ELF-1 (cell line): ENCODE data around the gene PABPN1L.
A peak's percentile ranks its signal among the peaks of the same experiment; 100 is the strongest.
"Not testable (repeated sequence)": the region's sequence is repeated elsewhere in the genome, so short reads cannot be mapped to it uniquely, and the experiment has no call there.

Experiments
- DNase-seq: peaks from one replicate; pipeline ENCODE4 v3.0.0-alpha.2; 2016; ENCODE audit warnings: low read depth, low spot score

PABPN1L gene

DNA sequence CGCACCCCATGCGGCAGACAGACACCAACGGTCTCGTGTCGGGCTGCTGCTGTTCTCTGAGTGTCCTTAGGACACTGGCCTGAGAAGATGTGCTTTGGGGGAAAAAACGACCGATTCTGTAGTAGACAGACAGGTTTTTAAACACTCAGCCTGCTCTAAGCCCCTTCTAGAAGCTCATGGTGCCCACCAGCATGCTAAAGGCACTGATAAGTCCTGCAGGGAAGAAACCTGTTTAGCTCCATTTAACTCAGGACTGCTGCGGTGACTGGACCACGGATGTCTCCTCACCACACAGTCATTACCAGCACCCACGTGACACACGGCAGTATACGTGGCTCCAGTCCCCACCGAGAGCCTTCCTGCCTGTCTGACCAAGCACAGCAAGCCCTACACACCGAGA is 35.7 kb downstream of the PABPN1L start:
- no peak for DNase-seq

GRCh38 chr16:88830258-88830657 is 36.2 kb downstream of the PABPN1L start:
- DNase-seq: no peak

GRCh38 chr16:88828711-88829110 is 37.7 kb downstream of the PABPN1L start:
- DNase-seq: no peak

DNA sequence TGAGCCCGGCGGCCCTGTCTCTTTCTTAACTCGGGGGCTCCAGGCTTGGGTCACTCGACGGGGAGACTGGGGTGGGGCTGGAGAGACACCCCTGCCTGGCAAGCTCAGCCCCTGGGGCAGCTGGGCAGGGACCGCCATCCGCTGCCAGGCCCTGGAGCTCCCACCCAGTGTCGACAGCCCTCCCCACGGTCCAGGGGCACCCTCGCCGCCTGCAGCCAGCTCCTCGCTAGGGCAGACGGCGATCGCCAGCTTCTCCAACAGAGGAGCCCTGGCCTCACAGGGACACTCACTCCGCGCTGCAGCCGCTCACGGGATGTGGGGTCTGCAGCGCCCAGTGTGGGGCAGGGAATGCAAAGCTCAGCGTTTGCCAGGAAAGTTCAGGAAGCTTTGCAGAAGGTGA is 38.7 kb downstream of the PABPN1L start:
- DNase-seq: no peak

DNA sequence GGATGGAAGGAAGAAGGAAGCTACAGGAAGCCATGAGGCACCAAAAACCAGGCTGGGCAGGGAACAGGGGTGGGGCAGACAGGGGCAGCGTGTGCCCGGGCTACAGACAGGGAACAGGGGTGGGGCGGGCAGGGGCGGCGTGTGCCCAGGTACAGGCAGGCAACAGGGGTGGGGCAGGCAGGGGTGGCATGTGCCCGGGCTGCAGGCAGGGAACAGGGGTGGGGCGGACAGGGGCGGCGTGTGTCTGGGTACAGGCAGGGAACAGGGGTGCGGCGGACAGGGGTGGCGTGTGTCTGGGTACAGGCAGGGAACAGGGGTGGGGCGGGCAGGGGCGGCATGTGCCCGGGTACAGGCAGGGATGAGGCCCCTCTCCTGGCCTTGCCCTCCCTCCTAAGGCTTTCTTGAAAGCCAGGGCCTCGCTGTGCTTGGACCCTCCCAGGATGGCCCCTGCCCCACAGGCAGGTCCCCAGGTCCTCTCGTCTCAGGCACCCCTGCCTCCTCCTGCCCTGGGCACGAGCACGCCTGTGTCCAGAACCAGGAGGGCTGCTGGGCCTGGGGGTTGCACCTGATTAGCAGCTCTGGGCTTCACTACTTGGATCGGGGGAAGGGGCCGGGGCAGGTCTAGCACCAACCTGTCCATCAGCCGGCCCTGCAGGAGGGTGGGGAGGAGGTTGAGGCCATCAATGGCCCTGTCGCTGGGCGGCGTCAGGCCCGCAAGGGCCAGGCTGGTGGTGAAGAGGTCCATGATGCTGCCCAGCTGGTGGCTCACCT is 40.2 kb downstream of the PABPN1L start:
- no peak for DNase-seq

- DNase-seq: no peak
Measured at GRCh38 chr16:88825146-88825545, 41.3 kb downstream of the PABPN1L start.

GRCh38 chr16:88824256-88825077 is 42.0 kb downstream of the PABPN1L start:
- DNase-seq: no peak

GRCh38 chr16:88823646-88824045 is 42.8 kb downstream of the PABPN1L start:
- DNase-seq: not testable (repeated sequence)

- no peak for DNase-seq
Measured at GRCh38 chr16:88822281-88823040, 44.0 kb downstream of the PABPN1L start.

- no peak for DNase-seq
Measured at GRCh38 chr16:88821168-88821850, 45.2 kb downstream of the PABPN1L start.

DNA sequence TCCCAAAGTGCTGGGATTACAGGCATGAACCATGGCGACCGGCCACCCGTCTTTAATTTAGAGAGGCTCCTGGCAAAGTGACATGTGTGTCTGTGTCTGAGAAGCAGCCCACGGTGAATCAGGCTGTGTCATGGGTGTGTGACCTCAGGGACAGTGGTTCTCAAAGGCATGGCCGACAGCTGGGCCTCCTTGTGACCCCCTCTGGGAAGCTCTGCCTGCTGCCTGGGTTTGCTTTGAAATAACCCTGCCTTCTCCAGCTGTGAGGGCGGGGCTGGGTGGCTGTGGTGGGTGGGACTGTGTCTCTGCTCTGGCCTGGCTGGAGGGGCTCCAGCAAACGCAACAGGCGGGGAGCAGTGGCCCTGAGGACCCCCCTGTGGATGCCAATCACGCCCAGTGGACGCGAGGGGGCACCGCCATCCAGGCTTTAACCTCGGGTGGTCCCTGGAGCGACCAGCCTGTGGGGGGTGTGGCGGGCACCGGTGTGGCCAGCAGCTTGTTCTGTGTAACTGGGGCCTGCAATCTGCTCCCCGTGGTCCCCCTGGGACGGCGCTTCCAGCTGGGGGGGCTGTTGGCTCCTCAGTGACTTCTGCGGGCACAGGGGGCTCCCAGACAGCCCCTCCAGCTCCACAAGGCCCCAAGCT is 46.0 kb downstream of the PABPN1L start:
- DNase-seq: no peak

GRCh38 chr16:88819126-88819525 is 47.3 kb downstream of the PABPN1L start:
- no peak for DNase-seq

DNA sequence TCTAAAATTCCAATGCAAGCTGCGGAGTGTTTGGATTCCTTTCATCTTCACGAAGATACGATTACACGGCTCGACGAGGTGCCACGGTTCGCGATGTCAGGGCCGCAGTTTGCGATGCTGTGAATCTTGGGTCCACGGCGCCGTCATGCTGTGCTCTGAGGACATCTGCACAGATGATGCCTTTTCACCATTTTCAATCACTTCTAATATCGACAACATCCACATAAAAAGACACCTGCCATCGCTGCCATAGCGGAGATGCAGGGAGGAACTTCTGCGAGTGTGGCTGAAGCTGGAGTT is 47.9 kb downstream of the PABPN1L start:
- DNase-seq: no peak

GRCh38 chr16:88817785-88818574 is 48.5 kb downstream of the PABPN1L start:
- no peak for DNase-seq

DNA sequence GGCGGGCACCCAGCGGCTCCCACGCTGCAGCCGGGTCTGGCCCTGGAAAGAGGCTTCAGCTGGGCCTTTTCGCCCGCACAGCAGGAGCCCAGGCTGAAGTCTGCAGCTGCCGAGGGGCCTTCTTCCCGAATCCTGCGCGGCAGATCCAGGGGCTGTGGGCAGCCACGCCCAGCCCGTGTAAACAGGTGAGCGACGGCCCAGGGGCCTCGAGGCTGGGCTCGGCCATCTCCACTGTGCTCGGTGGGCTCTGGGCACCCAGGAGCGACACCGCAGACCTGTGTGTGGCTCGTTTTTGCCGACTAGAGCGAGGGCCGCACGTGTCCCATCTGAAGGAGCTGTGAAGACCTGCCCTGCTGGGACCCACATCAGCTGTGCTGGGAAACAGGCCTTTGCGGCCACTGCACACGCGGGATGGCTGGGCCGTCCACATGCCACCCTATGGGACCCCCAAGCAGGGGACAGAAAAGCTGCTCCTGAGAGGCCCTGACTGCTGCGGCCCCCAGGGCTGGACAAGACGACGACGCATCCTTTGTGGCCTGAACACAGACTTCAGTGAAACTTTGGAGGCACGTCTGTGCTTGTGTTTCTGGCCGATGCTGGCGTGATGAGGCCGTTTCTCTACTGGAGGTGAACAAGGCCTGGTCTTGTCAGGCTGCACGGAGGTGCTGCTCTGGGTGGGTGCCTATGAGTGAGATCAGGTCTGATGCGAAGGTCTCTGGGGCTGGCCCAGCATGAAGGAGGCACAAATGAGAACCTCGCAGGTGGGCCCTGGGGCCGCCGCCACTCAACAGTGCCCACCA is 49.5 kb downstream of the PABPN1L start:
- no peak for DNase-seq

DNA sequence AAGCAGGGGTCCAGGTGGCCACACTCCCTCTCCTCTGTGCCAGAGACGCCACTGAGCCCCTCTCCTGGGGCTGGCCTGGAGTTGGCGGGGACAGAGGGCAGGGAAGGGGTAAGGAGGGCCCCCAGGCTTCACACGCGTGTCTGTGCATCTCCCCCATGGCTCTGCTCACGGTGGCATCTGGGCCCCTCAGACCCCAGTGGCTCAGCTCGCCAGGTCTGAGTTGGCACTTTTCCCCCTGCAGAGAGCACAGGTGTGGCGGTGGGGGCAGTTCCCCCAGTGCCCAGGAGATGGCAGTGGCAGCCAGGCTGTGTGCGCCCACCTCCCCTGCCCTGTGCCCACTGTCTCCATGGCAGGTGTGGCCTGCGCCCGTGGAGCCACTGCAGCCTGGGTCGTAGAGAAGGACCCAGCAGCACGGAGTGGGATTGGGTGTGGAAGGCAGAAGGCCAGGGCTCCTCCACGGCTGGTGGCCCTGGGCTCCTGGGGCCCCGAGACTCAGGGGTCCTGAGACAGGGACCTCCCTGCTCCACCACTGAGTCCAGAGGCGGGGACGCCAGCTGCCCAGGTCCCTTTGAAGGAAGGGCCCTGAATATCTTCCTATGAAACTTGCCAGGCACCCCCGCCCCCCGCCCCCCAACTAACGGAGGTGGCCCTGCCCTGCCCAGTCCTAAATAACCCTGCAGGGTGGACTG is 50.4 kb downstream of the PABPN1L start:
- DNase-seq: peak; percentile 67

DNA sequence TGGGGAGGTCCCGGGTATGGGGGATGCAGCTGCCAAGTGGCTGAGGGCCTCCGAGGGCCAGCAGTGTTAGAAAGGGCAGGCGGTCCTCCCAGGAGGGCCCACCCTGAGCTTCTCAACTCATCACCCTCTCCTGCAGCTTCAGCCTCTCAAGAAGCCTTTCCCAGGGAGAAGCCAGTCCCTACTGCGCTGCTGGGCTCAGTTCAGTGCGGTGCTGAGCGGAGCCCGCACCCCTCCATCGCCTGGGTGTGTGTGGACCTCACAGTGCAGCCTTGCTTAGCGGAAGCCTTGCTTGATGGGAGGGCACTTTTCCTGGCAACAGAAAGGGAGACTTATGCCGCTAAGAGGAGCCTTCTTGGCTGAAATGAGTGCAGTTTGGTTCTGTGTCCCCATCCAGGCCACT is 51.2 kb downstream of the PABPN1L start:
- no peak for DNase-seq

GRCh38 chr16:88814144-88814502 is 52.3 kb downstream of the PABPN1L start:
- DNase-seq: no peak
